Trophoblast cell (in vitro differentiated cells and primary cell): ENCODE measurements around the gene ACAD8.
A peak's percentile ranks its signal among the peaks of the same experiment; 100 is the strongest.

Source experiments
- DNase-seq, 2 donors: peaks; one replicate each; pipeline ENCODE4 v3.0.0-alpha.2; 2016
- H2AFZ ChIP-seq: 2 replicates; pipeline ENCODE4 v1.6.1; 2013; ENCODE audit warnings: low read length, moderate library complexity, mild to moderate bottlenecking; ENCODE audit not compliant: insufficient read depth, poor library complexity
- H2AK5ac ChIP-seq: 2 replicates; pipeline ENCODE4 v1.6.1; 2013; ENCODE audit warnings: mild to moderate bottlenecking, low read length
- H2BK120ac ChIP-seq: 2 replicates; pipeline ENCODE4 v1.6.1; 2013; ENCODE audit warnings: low read length, mild to moderate bottlenecking, moderate library complexity; ENCODE audit not compliant: insufficient read depth, poor library complexity
- H2BK12ac ChIP-seq: 2 replicates; pipeline ENCODE4 v1.6.1; 2013; ENCODE audit warnings: mild to moderate bottlenecking, low read length, moderate library complexity
- H2BK5ac ChIP-seq: 2 replicates; pipeline ENCODE4 v1.6.1; 2013; ENCODE audit warnings: low read length, low read depth, moderate library complexity, mild to moderate bottlenecking; ENCODE audit not compliant: poor library complexity
- H3K14ac ChIP-seq: 2 replicates; pipeline ENCODE4 v1.6.1; 2013; ENCODE audit warnings: mild to moderate bottlenecking, low read length
- H3K18ac ChIP-seq: 2 replicates; pipeline ENCODE4 v1.6.1; 2013; ENCODE audit warnings: mild to moderate bottlenecking, low read length
- H3K23ac ChIP-seq: 2 replicates; pipeline ENCODE4 v1.6.1; 2013; ENCODE audit warnings: low read length
- H3K27ac ChIP-seq: 2 replicates; pipeline ENCODE4 v1.5.1; 2013; ENCODE audit warnings: low read depth, mild to moderate bottlenecking, inconsistent platforms, low read length, moderate library complexity
- H3K27me3 ChIP-seq: 2 replicates; pipeline ENCODE4 v1.6.1; 2013; ENCODE audit warnings: inconsistent platforms, mild to moderate bottlenecking, low read length, moderate library complexity; ENCODE audit not compliant: insufficient read depth
- H3K36me3 ChIP-seq, 2 experiments: 1 replicate in 1 of 2; 2 replicates in 1 of 2; pipeline ENCODE4 v1.6.1; 2013; ENCODE audit warnings: low read length in 2 of 2, mild to moderate bottlenecking in 2 of 2, moderate library complexity in 1 of 2; ENCODE audit not compliant: insufficient read depth in 2 of 2, control insufficient read depth in 1 of 2
- H3K4ac ChIP-seq: 2 replicates; pipeline ENCODE4 v1.6.1; 2013; ENCODE audit warnings: low read depth, mild to moderate bottlenecking, low read length, moderate library complexity
- H3K4me1 ChIP-seq, 2 experiments: 1 replicate in 1 of 2; 2 replicates in 1 of 2; pipeline ENCODE4 v1.6.1; 2013; ENCODE audit warnings: low read length in 2 of 2, mild to moderate bottlenecking in 2 of 2, moderate library complexity in 1 of 2; ENCODE audit not compliant: insufficient read depth in 2 of 2, control insufficient read depth in 1 of 2
- H3K4me2 ChIP-seq: 2 replicates; pipeline ENCODE4 v1.6.1; 2013; ENCODE audit warnings: inconsistent platforms, mild to moderate bottlenecking, low read length, moderate library complexity
- H3K4me3 ChIP-seq: 2 replicates; pipeline ENCODE4 v1.5.1; 2013; ENCODE audit warnings: mild to moderate bottlenecking, low read depth, low read length, inconsistent platforms
- H3K79me1 ChIP-seq: one replicate; pipeline ENCODE4 v1.6.1; 2013; ENCODE audit warnings: low read length
- H3K79me2 ChIP-seq: 2 replicates; pipeline ENCODE4 v1.6.1; 2013; ENCODE audit warnings: low read length, mild to moderate bottlenecking; ENCODE audit not compliant: control insufficient read depth, insufficient read depth, poor library complexity
- H3K9ac ChIP-seq: 2 replicates; pipeline ENCODE4 v1.6.1; 2013; ENCODE audit warnings: mild to moderate bottlenecking, low read length
- H3K9me3 ChIP-seq: 2 replicates; pipeline ENCODE4 v1.6.1; 2013; ENCODE audit warnings: low read depth, mild to moderate bottlenecking, control low read depth, inconsistent platforms, low read length; ENCODE audit not compliant: insufficient read depth
- H4K12ac ChIP-seq: 2 replicates; pipeline ENCODE4 v1.6.1; 2013; ENCODE audit warnings: low read depth, mild to moderate bottlenecking, low read length, moderate library complexity
- H4K8ac ChIP-seq: 2 replicates; pipeline ENCODE4 v1.6.1; 2013; ENCODE audit warnings: low read depth, mild to moderate bottlenecking, low read length, moderate library complexity
- H4K91ac ChIP-seq: one replicate; pipeline ENCODE4 v1.6.1; 2013; ENCODE audit warnings: low read depth, mild to moderate bottlenecking, low read length, moderate library complexity
- WGBS: extraction: QIAGEN DNeasy Blood & Tissue Kit; methylation state at CpG from one replicate; pipeline ENCODE4 v1.1.7; 2013; ENCODE audit warnings: missing lambda C conversion rate; ENCODE audit not compliant: insufficient read length, insufficient coverage; ENCODE audit errors: extremely low coverage; 5-methylcytosine and 5-hydroxymethylcytosine counted together

Gene ACAD8

DNA sequence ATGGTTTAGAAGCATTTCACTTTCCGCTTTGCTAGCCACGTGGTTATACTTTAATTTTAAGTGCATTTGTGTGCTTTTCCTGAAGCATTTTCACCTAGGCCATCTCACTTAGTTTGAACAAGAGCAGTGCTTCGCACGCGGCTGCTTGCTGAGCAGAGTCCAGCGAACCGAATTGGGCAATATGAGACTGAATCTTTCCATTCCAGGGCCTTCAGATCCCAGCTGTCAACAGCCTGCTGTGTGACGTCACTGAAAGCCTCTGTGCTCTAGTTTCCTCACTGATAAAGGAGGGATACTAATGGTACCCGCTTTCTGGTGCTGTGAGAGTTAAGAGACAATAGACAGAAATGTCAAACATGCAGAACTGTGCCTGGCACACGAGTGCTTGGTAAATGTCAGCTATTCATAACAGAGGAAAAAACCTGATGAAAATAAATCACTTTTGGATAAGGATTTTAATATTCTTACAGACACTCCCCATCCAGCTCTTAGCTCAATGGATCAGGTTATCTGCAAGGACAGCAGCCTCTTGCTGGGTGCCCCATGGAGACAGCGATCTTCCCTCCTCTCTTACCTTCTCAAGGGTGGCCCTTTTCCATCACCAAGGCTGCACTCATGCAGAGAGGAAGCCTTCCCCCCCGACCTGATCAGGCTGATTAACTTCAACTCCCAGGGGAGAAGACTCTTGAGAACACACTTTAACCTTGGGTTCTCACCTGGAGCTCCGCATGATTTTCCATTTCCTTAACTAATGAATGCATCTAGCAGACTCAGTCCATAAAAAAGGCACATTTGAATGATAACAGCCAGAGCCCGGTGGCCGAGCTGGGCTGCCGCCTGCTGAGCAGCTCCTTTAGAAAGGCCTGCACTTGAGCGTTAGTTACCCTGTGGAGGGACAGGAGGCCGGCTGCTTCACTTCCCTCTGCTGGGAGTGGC, 19.3 kb downstream of the ACAD8 start:
- peaks cover 28% of the 10 kb centered on the region for H3K27me3 ChIP-seq
- no peaks in the 10 kb centered on the region for H3K79me1 ChIP-seq
- peaks cover 6% of the 10 kb centered on the region for H3K9me3 ChIP-seq
- no peak overlapping the region for H2AFZ ChIP-seq
- H3K23ac ChIP-seq = no peak overlapping the region
- H4K91ac ChIP-seq = no peak overlapping the region
- no peak overlapping the region for H2AK5ac ChIP-seq
- WGBS = no CpG with 5 or more reads among the region's 18 CpGs
- no peaks in the 10 kb centered on the region for H3K79me2 ChIP-seq
- no peak overlapping the region for H2BK120ac ChIP-seq
- H3K4ac ChIP-seq = no peak overlapping the region
- H3K27ac ChIP-seq = no peak overlapping the region
- no peak overlapping the region for H3K4me3 ChIP-seq
- H3K4me2 ChIP-seq = no peak overlapping the region
- H3K14ac ChIP-seq = no peak overlapping the region
- H3K4me1 ChIP-seq = peaks cover 5 to 18% of the 10 kb centered on the region in 2 experiments
- no peak overlapping the region for H3K9ac ChIP-seq
- no peak overlapping the region for H3K18ac ChIP-seq
- H4K8ac ChIP-seq = no peak overlapping the region
- H2BK5ac ChIP-seq = no peak overlapping the region
- H4K12ac ChIP-seq = no peak overlapping the region
- H3K36me3 ChIP-seq = no peaks in the 10 kb centered on the region
- no peak overlapping the region for H2BK12ac ChIP-seq
- peak in 1 of 2 donors; percentile 82 for DNase-seq

DNA sequence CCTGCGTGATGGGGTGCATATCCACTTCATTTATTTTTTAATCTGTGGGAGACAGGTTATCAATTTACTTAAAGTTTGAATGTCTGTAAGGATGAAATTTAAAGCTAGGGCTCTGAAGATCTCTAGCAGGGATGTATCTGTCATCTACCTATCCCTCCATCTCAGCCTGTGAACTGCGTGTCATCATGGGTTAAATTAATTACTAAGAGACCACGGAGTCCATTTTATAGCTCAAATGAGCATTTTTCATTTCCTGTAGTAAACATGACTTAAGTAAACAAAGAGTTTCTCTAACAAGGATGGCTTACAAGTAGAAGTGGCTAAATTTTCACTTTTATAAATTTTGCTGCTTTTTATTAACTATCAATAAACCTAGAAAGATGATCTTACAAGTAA, 19.9 kb downstream of the ACAD8 start:
- Histone ChIP-seq H3K79me2 (no peaks in the 10 kb centered on the region), H3K9me3 (peaks cover 7% of the 10 kb centered on the region), H3K23ac (no peak overlapping the region), H3K27ac (no peak overlapping the region), H3K4me2 (no peak overlapping the region), H2BK12ac (no peak overlapping the region), H3K14ac (no peak overlapping the region), H2AFZ (no peak overlapping the region), H2AK5ac (no peak overlapping the region), H3K36me3 (no peaks in the 10 kb centered on the region), H3K18ac (no peak overlapping the region), H3K4me1 (peaks cover 5 to 18% of the 10 kb centered on the region in 2 experiments), H3K9ac (no peak overlapping the region), H2BK5ac (no peak overlapping the region), H4K8ac (no peak overlapping the region), H3K27me3 (peaks cover 34% of the 10 kb centered on the region), H3K79me1 (no peaks in the 10 kb centered on the region), H3K4me3 (no peak overlapping the region), H2BK120ac (no peak overlapping the region), H3K4ac (no peak overlapping the region), H4K12ac (no peak overlapping the region), H4K91ac (no peak overlapping the region)
- no peak for DNase-seq
- WGBS = no CpG with 5 or more reads among the region's 3 CpGs

DNA sequence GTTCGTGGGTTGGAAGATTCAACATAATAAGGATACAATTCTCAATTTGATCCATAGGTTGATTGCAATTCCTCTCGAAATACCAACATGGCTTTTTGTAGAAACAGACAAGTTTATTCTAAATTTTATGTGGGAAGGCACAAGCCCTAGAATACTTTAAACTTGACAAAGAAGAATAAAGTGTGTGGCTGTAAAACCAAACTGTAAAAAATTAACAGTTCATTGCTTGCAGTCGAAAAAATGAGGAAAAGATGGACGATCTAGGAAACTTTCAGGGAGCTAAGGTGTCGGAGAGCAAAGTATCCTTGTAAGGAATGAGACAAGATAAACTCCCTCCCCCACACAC, 21.8 kb downstream of the ACAD8 start:
- Histone ChIP-seq H3K9ac (no peak overlapping the region), H2BK12ac (no peak overlapping the region), H3K23ac (no peak overlapping the region), H4K8ac (no peak overlapping the region), H3K4me2 (no peak overlapping the region), H3K79me1 (no peaks in the 10 kb centered on the region), H3K36me3 (no peaks in the 10 kb centered on the region), H2BK120ac (no peak overlapping the region), H3K79me2 (no peaks in the 10 kb centered on the region), H3K4me1 (peaks cover 5 to 16% of the 10 kb centered on the region in 2 experiments), H2AK5ac (no peak overlapping the region), H3K18ac (no peak overlapping the region), H3K4me3 (no peak overlapping the region), H3K27me3 (peaks cover 36% of the 10 kb centered on the region), H4K12ac (no peak overlapping the region), H2BK5ac (no peak overlapping the region), H3K14ac (no peak overlapping the region), H2AFZ (no peak overlapping the region), H3K9me3 (peaks cover 9% of the 10 kb centered on the region), H3K27ac (no peak overlapping the region), H3K4ac (no peak overlapping the region), H4K91ac (no peak overlapping the region)
- no peak for DNase-seq
- WGBS = no CpG with 5 or more reads among the region's 5 CpGs

DNA sequence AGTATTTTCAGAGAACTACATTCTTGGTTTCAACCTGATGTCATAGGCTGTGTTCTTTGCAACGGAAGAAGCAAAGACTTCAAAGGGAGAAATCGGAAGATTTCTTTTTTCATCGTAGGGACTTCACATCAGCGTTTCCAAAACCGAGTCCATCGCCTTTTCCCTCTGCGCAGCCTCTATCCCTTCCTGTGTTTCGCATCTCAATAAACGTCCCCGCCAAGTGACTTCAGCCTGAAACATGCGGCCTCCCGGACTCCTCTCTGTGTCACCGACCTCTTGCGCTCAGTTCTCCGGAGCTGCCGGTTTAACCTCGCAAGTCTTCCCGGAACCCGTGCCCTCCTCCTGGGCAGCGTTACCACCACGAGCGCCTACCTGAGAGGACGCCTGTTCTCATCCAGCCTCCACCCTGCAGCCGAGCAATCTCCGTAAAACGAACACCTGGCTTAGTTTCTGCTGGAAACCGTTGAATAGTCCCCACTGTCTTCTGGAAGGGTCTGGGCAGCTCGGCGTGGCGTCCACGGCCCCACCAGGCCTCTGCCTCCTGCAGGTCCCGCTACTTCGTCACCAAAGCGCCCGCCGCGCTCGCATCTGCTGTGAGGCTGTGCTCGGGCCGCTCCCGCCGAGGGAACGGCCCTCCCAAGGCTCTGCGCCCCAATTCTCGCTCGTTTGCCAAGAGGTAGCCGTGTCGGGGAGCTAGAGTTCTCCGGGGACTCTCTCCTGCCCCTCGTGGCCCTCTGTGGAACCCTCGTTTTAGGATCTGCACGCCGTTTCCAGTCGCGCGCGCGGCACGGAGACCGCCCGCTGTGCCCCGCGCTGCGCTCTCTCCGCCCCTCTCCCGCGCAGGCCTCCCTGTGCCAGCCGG, 22.4 kb downstream of the ACAD8 start, which contains the start of gene GLB1L3:
GLB1L3 (plus strand) TSS at position 846 of the 862 bp plus-strand sequence. CDS start 362 bp downstream, outside the sequence.
- H2AFZ ChIP-seq = no peak within 1 kb of the TSS
- H2BK12ac ChIP-seq = no peak within 1 kb of the TSS
- H3K27me3 ChIP-seq = peaks cover 36% of the 10 kb centered on the region
- no peaks in the 10 kb centered on the region for H3K79me1 ChIP-seq
- H3K4ac ChIP-seq = no peak within 1 kb of the TSS
- no peak within 1 kb of the TSS for H4K91ac ChIP-seq
- peaks cover 5 to 15% of the 10 kb centered on the region in 2 experiments for H3K4me1 ChIP-seq
- H4K12ac ChIP-seq = no peak within 1 kb of the TSS
- no peak within 1 kb of the TSS for H3K23ac ChIP-seq
- no CpG with 5 or more reads among the region's 68 CpGs for WGBS
- no peak within 1 kb of the TSS for H3K9ac ChIP-seq
- DNase-seq = peak in 1 of 2 donors; percentile 40
- no peak within 1 kb of the TSS for H3K18ac ChIP-seq
- H2BK5ac ChIP-seq = no peak within 1 kb of the TSS
- no peaks in the 10 kb centered on the region for H3K79me2 ChIP-seq
- no peak within 1 kb of the TSS for H2AK5ac ChIP-seq
- no peak within 1 kb of the TSS for H3K27ac ChIP-seq
- H3K14ac ChIP-seq = no peak within 1 kb of the TSS
- H3K36me3 ChIP-seq = no peaks in the 10 kb centered on the region
- H3K4me3 ChIP-seq = peak within 1 kb of the TSS; percentile 66
- peak within 1 kb of the TSS; percentile 74 for H3K4me2 ChIP-seq
- no peak within 1 kb of the TSS for H2BK120ac ChIP-seq
- no peak within 1 kb of the TSS for H4K8ac ChIP-seq
- peaks cover 9% of the 10 kb centered on the region for H3K9me3 ChIP-seq
